Measurements from ENCODE around the gene EXOC8.

The EXOC8 gene

DNA sequence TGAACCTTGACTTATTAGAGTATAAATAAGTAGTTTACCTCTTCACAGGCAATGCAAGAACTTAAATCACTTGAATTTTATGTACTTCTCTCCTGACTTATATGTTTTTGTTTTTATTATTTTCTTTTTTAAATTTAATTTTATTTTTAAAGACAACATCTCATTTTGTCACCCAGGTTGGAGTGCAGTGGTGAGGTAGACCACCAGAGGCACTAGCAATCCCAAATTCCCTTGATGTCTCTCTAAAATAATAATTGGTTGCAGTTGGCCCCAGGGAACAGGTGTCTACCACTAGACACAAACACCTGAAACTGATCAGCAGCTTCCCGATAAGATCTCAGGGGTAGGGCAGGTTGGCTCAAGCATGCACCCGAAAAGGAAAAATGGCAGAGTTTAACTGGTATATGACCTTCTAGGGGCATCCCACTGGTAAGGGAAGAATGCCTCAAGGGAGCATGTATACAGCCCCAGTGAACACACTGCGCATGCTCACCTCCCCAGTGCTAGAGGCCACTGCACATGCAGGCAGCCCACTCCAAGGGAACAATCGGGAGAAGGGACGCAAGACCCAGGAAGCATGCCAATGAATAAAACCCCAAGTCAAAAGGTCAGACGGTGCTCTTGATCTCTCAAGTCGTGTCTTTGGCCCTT lies 14.6 kb downstream of the EXOC8 start:
- no peak for DNase-seq (ENCODE audit: low spot score)
- in situ Hi-C loops (cut with MboI; ENCODE audit: low sequenced_read_pairs, unreplicated experiment): no loop called here
- no peak for TF ChIP-seq CTCF (IDR thresholded peaks at IDR 0.05; ENCODE audit: borderline replicate concordance, control extremely low read depth, extremely low read depth, insufficient read depth, missing control alignments)

- no peak for DNase-seq (ENCODE audit: low spot score)
- TF ChIP-seq CTCF (IDR thresholded peaks at IDR 0.05; ENCODE audit: borderline replicate concordance, control extremely low read depth, extremely low read depth, insufficient read depth, missing control alignments): no peak
- in situ Hi-C loops (cut with MboI; ENCODE audit: low sequenced_read_pairs, unreplicated experiment): no loop called here
Observed at GRCh38 chr1:231319080-231319479, 18.6 kb downstream of the EXOC8 start.

DNA sequence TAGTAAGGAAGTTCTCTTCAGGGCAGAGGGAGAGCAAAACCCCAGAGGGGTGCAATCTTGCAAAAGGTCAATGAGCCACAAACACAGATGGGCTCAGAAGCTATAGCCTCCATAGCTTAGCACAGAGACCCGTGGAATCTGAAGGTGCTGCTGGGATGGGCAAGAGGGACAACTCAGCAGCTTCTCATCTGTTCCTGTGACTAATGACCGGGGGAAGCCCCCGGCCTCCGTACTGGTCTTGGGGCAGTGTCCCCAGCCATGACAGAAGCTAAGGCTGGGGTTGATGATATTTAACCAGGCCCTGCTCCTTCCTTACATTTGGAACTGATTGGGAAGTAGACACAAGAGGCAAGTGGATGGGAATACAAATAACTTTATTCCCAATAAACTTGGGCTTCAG lies 19.1 kb downstream of the EXOC8 start:
- no peak for TF ChIP-seq CTCF (IDR thresholded peaks at IDR 0.05; ENCODE audit: borderline replicate concordance, control extremely low read depth, extremely low read depth, insufficient read depth, missing control alignments)
- in situ Hi-C loops (cut with MboI; ENCODE audit: low sequenced_read_pairs, unreplicated experiment): no loop called here

GRCh38 chr1:231318015-231318355 lies 19.7 kb downstream of the EXOC8 start:
- no peak for TF ChIP-seq CTCF (IDR thresholded peaks at IDR 0.05; ENCODE audit: borderline replicate concordance, control extremely low read depth, extremely low read depth, insufficient read depth, missing control alignments)
- DNase-seq (ENCODE audit: low spot score): no peak
- in situ Hi-C loops (cut with MboI; ENCODE audit: low sequenced_read_pairs, unreplicated experiment): no loop called here

More for the DNA sequence above, 19.1 kb downstream of the EXOC8 start:
- DNase-seq (ENCODE audit: low spot score): no peak

DNA sequence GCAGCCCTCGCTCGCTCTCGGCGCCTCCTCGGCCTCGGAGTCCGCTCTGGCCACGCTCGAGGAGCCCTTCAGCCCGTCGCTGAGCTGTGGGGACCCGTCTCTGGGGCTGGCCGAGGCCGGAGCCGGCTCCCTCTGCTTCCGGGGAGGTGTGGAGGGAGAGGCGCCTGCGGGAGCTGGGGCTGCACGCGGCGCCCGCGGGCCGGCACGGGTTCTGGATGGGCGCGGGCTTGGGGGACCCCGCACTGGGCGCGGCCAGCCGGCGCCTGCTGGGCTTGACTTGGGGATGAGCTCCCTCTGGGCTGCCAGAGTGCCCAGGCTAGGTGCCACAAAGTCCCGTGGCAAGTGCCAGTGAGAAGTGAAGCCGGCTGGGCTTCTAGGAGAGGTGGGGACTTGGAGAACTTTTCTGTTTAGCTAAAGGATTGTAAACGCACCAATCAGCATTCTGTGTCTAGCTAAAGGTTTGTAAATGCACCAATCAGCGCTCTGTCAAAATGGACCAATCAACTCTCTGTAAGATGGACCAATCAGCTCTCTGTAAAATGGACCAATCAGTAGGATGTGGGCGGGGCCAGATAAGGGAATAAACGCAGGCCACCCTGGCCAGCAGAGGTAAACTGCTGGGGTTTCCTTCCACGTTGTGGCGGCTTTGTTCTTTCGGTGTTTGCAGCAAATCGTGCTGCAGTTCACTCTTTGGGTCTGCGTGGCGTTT lies 20.2 kb downstream of the EXOC8 start:
- no peak for DNase-seq (ENCODE audit: low spot score)
- in situ Hi-C loops (cut with MboI; ENCODE audit: low sequenced_read_pairs, unreplicated experiment): no loop called here
- TF ChIP-seq CTCF (IDR thresholded peaks at IDR 0.05; ENCODE audit: borderline replicate concordance, control extremely low read depth, extremely low read depth, insufficient read depth, missing control alignments): no peak

- in situ Hi-C loops (cut with MboI; ENCODE audit: low sequenced_read_pairs, unreplicated experiment): no loop called here
- DNase-seq (ENCODE audit: low spot score): peak; percentile 67
- peak; percentile 78 for TF ChIP-seq CTCF (IDR thresholded peaks at IDR 0.05; ENCODE audit: borderline replicate concordance, control extremely low read depth, extremely low read depth, insufficient read depth, missing control alignments)
Observed at GRCh38 chr1:231315887-231316286, 21.8 kb downstream of the EXOC8 start.

All from GM13976 (cell line).